HCT116 (cell line): ENCODE results near the gene ETFA. TPM values are rescaled to one million over a fixed set of nuclear protein-coding genes. Genes with fewer than 3 reads are reported as not detected.

Experiments
- ATAC-seq: fragments of 200-7000 bp; cut with Tn5 transposase; 2 replicates; pipeline ENCODE4 v1.9.1; 2020; ENCODE audit warnings: mild to moderate bottlenecking, moderate library complexity
- BruUV-seq: library from RNA; stranded (reverse); fragments of 400-500 nt; replicated peaks from 2 replicates; lab custom pipeline; 2021; lab: Mats Ljungman, UMichigan
- CTCF ChIA-PET: fragments of 300-600 bp; sonication (Branson Sonifier 250); formaldehyde crosslinking; loops from one replicate; lab custom pipeline; 2021; ENCODE audit warnings: antibody characterized with exemption; lab: Charles Lee
- POLR2A ChIA-PET: fragments of 300-600, 350-600 bp; sonication (Branson Sonifier 250); formaldehyde crosslinking; loops from one replicate; lab custom pipeline; 2021; ENCODE audit warnings: antibody characterized with exemption; lab: Charles Lee
- RAD21 ChIA-PET, 2 experiments: fragments of 300-600 bp; sonication (Branson Sonifier 250); formaldehyde crosslinking; loops; one replicate each; lab custom pipeline; 2023; ENCODE audit warnings: low total read pairs in 2 of 2; ENCODE audit not compliant: uncharacterized antibody in 2 of 2, unreplicated experiment in 2 of 2, low non-redundant PET in 1 of 2; lab: Charles Lee
- DNase-seq: peaks from one replicate; pipeline ENCODE4 v3.0.0-alpha.2; 2010; ENCODE audit warnings: low read depth, low spot score
- H2AFZ ChIP-seq: fragments of 200-600 bp; shearing (Covaris generic), sonication (generic); 2 replicates; pipeline ENCODE4 v1.6.1; 2017; ENCODE audit warnings: low read depth, mixed run types, mixed read lengths, antibody characterized with exemption, low read length; ENCODE audit not compliant: poor library complexity, severe bottlenecking
- H3K27ac ChIP-seq: 2 replicates; pipeline ENCODE4 v1.5.1; 2012; ENCODE audit warnings: low read depth, low read length
- H3K27me3 ChIP-seq: fragments of 200-600 bp; sonication (generic); 2 replicates; pipeline ENCODE4 v1.6.1; 2016; ENCODE audit warnings: mixed run types, low read length, mixed read lengths; ENCODE audit not compliant: insufficient read depth
- H3K36me3 ChIP-seq, 2 experiments: fragments of 200-500 bp in 1 of 2; fragments of 200-600 bp in 1 of 2; sonication (Bioruptor generic) in 1 of 2; sonication (generic) in 1 of 2; 2 replicates each; pipeline versions ENCODE4 v1.5.1 to v1.6.1; 2014 to 2016; ENCODE audit warnings: low read length in 2 of 2, inconsistent platforms in 1 of 2, mixed read lengths in 1 of 2, mixed run types in 1 of 2; ENCODE audit not compliant: insufficient read depth in 2 of 2, control insufficient read depth in 1 of 2
- H3K4me1 ChIP-seq, 2 experiments: fragments of 200-600 bp in 1 of 2; sonication (generic) in 1 of 2; 2 replicates each; pipeline versions ENCODE4 v1.5.1 to v1.6.1; 2012 to 2017; ENCODE audit warnings: low read length in 2 of 2, inconsistent platforms in 1 of 2, mild to moderate bottlenecking in 1 of 2, mixed read lengths in 1 of 2, mixed run types in 1 of 2, moderate library complexity in 1 of 2; ENCODE audit not compliant: insufficient read depth in 2 of 2, control insufficient read depth in 1 of 2
- H3K4me2 ChIP-seq: fragments of 200-600 bp; sonication (generic); 2 replicates; pipeline ENCODE4 v1.6.1; 2017; ENCODE audit warnings: mixed run types, low read length, mixed read lengths
- H3K4me3 ChIP-seq, 2 experiments: fragments of 200-600 bp in 1 of 2; sonication (generic) in 1 of 2; replicated peaks in 1 of 2; 2 replicates each; pipeline ENCODE4 v1.5.1; 2011 to 2016; ENCODE audit warnings: low read length in 2 of 2, control low read depth in 1 of 2, low read depth in 1 of 2, mild to moderate bottlenecking in 1 of 2, mixed read lengths in 1 of 2, mixed run types in 1 of 2
- H3K79me2 ChIP-seq: fragments of 200-600 bp; sonication (generic); 2 replicates; pipeline ENCODE4 v1.6.1; 2017; ENCODE audit warnings: mild to moderate bottlenecking, mixed run types, low read length, moderate library complexity, mixed read lengths; ENCODE audit not compliant: insufficient read depth
- H3K9ac ChIP-seq: fragments of 200-600 bp; sonication (generic); 2 replicates; pipeline ENCODE4 v1.6.1; 2016; ENCODE audit warnings: low read length, mixed read lengths
- H3K9me2 ChIP-seq: fragments of 200-600 bp; sonication (generic), shearing (Covaris generic); 2 replicates; pipeline ENCODE4 v1.6.1; 2017; ENCODE audit warnings: mixed run types, mild to moderate bottlenecking, moderate library complexity; ENCODE audit not compliant: insufficient read depth
- H3K9me3 ChIP-seq, 2 experiments: fragments of 200-500 bp in 1 of 2; fragments of 200-600 bp in 1 of 2; sonication (Bioruptor generic) in 1 of 2; sonication (generic) in 1 of 2; 2 replicates each; pipeline ENCODE4 v1.6.1; 2014 to 2017; ENCODE audit warnings: low read length in 2 of 2, mixed read lengths in 2 of 2, inconsistent platforms in 1 of 2, low read depth in 1 of 2, mild to moderate bottlenecking in 1 of 2, mixed run types in 1 of 2, moderate library complexity in 1 of 2; ENCODE audit not compliant: control insufficient read depth in 1 of 2, insufficient read depth in 1 of 2
- H4K20me1 ChIP-seq: fragments of 200-600 bp; sonication (generic), shearing (Covaris generic); 2 replicates; pipeline ENCODE4 v1.6.1; 2017; ENCODE audit warnings: mixed run types, mild to moderate bottlenecking, moderate library complexity; ENCODE audit not compliant: insufficient read depth
- ATF3 ChIP-seq: IDR thresholded peaks from 2 replicates; pipeline ENCODE4 v1.6.1; 2012
- CBX3 ChIP-seq: IDR thresholded peaks from 2 replicates; pipeline ENCODE4 v1.6.1; 2012; ENCODE audit warnings: low read depth
- CEBPB ChIP-seq: IDR thresholded peaks from 2 replicates; pipeline ENCODE4 v1.6.1; 2012; ENCODE audit warnings: low read depth
- CTCF ChIP-seq, 3 experiments: fragments of 200-600 bp in 1 of 3; sonication (generic) in 1 of 3; IDR thresholded peaks in 2 of 3; conservative IDR thresholded peaks in 1 of 3; 2 replicates each; pipeline ENCODE4 v1.5.1; 2012 to 2017; ENCODE audit warnings: low read depth in 2 of 3, low read length in 2 of 3, antibody characterized with exemption in 1 of 3, borderline replicate concordance in 1 of 3, control low read depth in 1 of 3, mild to moderate bottlenecking in 1 of 3, mixed read lengths in 1 of 3, mixed run types in 1 of 3, moderate library complexity in 1 of 3; ENCODE audit not compliant: insufficient read depth in 1 of 3
- ELF1 ChIP-seq: IDR thresholded peaks from 2 replicates; pipeline ENCODE4 v1.6.1; 2012; ENCODE audit warnings: low read depth, borderline replicate concordance
- EZH2 ChIP-seq: fragments of 200-600 bp; sonication (generic); IDR thresholded peaks from 2 replicates; pipeline ENCODE4 v1.6.1; 2017; ENCODE audit warnings: antibody characterized with exemption, mixed run types
- EZH2phosphoT487 ChIP-seq: fragments of 200-600 bp; IDR thresholded peaks from 2 replicates; pipeline ENCODE4 v1.6.1; 2018; ENCODE audit warnings: antibody characterized with exemption, borderline replicate concordance
- FOSL1 ChIP-seq: IDR thresholded peaks from 2 replicates; pipeline ENCODE4 v1.6.1; 2012; ENCODE audit warnings: low read depth
- JUND ChIP-seq: IDR thresholded peaks from 2 replicates; pipeline ENCODE4 v1.6.1; 2012
- POLR2AphosphoS5 ChIP-seq: IDR thresholded peaks from 2 replicates; pipeline ENCODE4 v1.6.1; 2011; ENCODE audit warnings: mild to moderate bottlenecking, low read depth, low read length, moderate library complexity
- REST ChIP-seq: IDR thresholded peaks from 2 replicates; pipeline ENCODE4 v1.6.1; 2012; ENCODE audit warnings: low read depth
- SIN3A ChIP-seq: IDR thresholded peaks from 2 replicates; pipeline ENCODE4 v1.6.1; 2012; ENCODE audit warnings: low read depth
- SP1 ChIP-seq: IDR thresholded peaks from 2 replicates; pipeline ENCODE4 v1.6.1; 2012; ENCODE audit warnings: low read depth
- SRF ChIP-seq: IDR thresholded peaks from 2 replicates; pipeline ENCODE4 v1.6.1; 2012; ENCODE audit warnings: low read depth
- TCF7L2 ChIP-seq: IDR thresholded peaks from 2 replicates; pipeline ENCODE4 v1.7.0; 2011; ENCODE audit warnings: borderline replicate concordance, inconsistent platforms; ENCODE audit not compliant: insufficient read depth, insufficient read length; ENCODE audit errors: extremely low read depth
- YY1 ChIP-seq: IDR thresholded peaks from 2 replicates; pipeline ENCODE4 v1.6.1; 2011; ENCODE audit warnings: low read length, low read depth, moderate library complexity, mild to moderate bottlenecking; ENCODE audit not compliant: insufficient replicate concordance; ENCODE audit errors: extremely low read depth
- ZBTB33 ChIP-seq: IDR thresholded peaks from 2 replicates; pipeline ENCODE4 v1.6.1; 2011; ENCODE audit warnings: mild to moderate bottlenecking, low read length, moderate library complexity; ENCODE audit not compliant: insufficient replicate concordance; ENCODE audit errors: extremely low read depth
- ZFX ChIP-seq: fragments of 450-650 bp; IDR thresholded peaks from 2 replicates; pipeline ENCODE4 v1.6.1; 2017
- intact Hi-C: fragments of 100-400 bp; cut with micrococcal nuclease; formaldehyde crosslinking; loops from 2 replicates; pipeline ENCODE4 v1.10.0; 2022
- total RNA-seq: library from RNA; stranded (reverse); gene quantifications from one replicate; pipeline ENCODE4 v1.2.1, GENCODE V29; 2021; ENCODE audit not compliant: unreplicated experiment

The ETFA gene
- total RNA-seq, 1 experiment from 2014 or later: 144 TPM

GRCh38 chr15:76234337-76234889, 76.9 kb downstream of the ETFA start:
- Histone ChIP-seq H3K4me2 (no peak overlapping the region), H3K36me3 (peaks cover 0 to 6% of the 10 kb centered on the region in 2 experiments; a peak in 1 of 4 replicates), H3K9me2 (no peaks in the 10 kb centered on the region), H4K20me1 (no peaks in the 10 kb centered on the region; the same call in 1 of the 2 replicates), H3K27me3 (no peaks in the 10 kb centered on the region), H3K9me3 (no peaks in the 10 kb centered on the region), H3K27ac (no peak overlapping the region), H3K79me2 (no peaks in the 10 kb centered on the region), H3K4me3 (no peak overlapping the region), H3K9ac (no peak overlapping the region), H2AFZ (no peak overlapping the region)
- ChIA-PET CTCF (interaction anchor here (1.3 to 1.6 kb wide), 2 partner anchors 10 to 96 kb away, joined by 3 to 4 read pairs; no protein-coding TSS in a partner anchor), POLR2A (no interaction called here)
- no peak for DNase-seq
- intact Hi-C loops: no loop called here
- no TSS peak for BruUV-seq
- ATAC-seq: no peak
- TF ChIP-seq FOSL1 (no peak), SP1 (no peak), YY1 (no peak), ZFX (no peak), ZBTB33 (no peak), TCF7L2 (no peak), CEBPB (no peak), REST (no peak), CTCF (IDR thresholded peaks at IDR 0.05 in 2 of 3, conservative IDR thresholded peaks at IDR 0.05 in 1 of 3; ENCODE audit: borderline replicate concordance in 1 of 3, insufficient read depth in 1 of 3, low read depth in 2 of 3, low read length in 2 of 3) (no peak), POLR2AphosphoS5 (no peak), ELF1 (no peak), ATF3 (no peak), JUND (no peak), EZH2phosphoT487 (no peak), SIN3A (no peak), EZH2 (no peak), CBX3 (no peak), SRF (no peak)
- TF ChIP-seq, all 23 proteins: peak for 0
- RAD21 ChIA-PET: no interaction called here
- no peaks in the 10 kb centered on the region for H3K4me1 ChIP-seq
